Neutrophil (primary cell): ENCODE measurements around the gene ENPP4.

ENCODE experiments used
- H3K27ac ChIP-seq: fragments of 200-600 bp; sonication (generic); 2 replicates; pipeline ENCODE4 v1.5.1; 2016; ENCODE audit warnings: mild to moderate bottlenecking, moderate library complexity
- H3K27me3 ChIP-seq: fragments of 200-600 bp; sonication (generic); 2 replicates; pipeline ENCODE4 v1.6.0; 2016; ENCODE audit warnings: mild to moderate bottlenecking
- H3K36me3 ChIP-seq: fragments of 200-600 bp; sonication (generic); 2 replicates; pipeline ENCODE4 v1.5.1; 2017
- H3K4me1 ChIP-seq, 2 experiments: fragments of 200-600 bp in 1 of 2; sonication (generic) in 1 of 2; 1 replicate in 1 of 2; 2 replicates in 1 of 2; pipeline versions ENCODE4 v1.5.1 to v1.6.1; 2013 to 2016; ENCODE audit warnings: low read depth in 1 of 2, low read length in 1 of 2, mild to moderate bottlenecking in 1 of 2, moderate library complexity in 1 of 2; ENCODE audit not compliant: control insufficient read depth in 1 of 2, insufficient read depth in 1 of 2
- H3K4me3 ChIP-seq, 2 experiments: fragments of 200-600 bp in 1 of 2; sonication (generic) in 1 of 2; 1 replicate in 1 of 2; 2 replicates in 1 of 2; pipeline ENCODE4 v1.5.1; 2013 to 2016; ENCODE audit warnings: low read depth in 1 of 2, low read length in 1 of 2, mild to moderate bottlenecking in 1 of 2, moderate library complexity in 1 of 2
- H3K9me3 ChIP-seq: fragments of 200-600 bp; sonication (generic); 2 replicates; pipeline ENCODE4 v1.5.1; 2016
- TF ChIP-seq, protein P1 (sequence below): fragments of 200-600 bp; sonication (generic); IDR thresholded peaks from 2 replicates; pipeline ENCODE4 v1.5.1; 2016; ENCODE audit warnings: antibody characterized with exemption

ENPP4 gene

DNA sequence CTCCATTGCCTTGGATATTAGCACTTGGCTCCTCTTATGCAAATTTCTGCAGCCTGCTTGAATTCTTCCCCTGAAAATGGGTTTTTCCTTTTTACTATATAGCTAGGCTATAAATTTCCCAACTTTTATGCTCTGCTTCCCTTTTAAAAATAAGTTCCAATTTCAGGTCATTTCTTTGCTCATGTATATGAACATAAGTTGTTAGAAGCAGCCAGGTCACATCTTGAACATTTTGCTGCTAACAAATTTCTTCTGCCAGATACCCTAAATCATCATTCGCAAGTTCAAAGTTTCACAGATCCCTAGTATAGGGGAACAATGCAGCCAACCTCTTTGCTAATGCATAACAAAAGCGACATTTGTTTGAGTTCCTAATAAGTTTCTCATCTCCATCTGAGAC is 34.5 kb upstream of the ENPP4 start:
- Histone ChIP-seq H3K9me3 (peaks cover 12% of the 10 kb centered on the region), H3K27ac (no peak overlapping the region), H3K4me3 (no peak overlapping the region), H3K27me3 (no peaks in the 10 kb centered on the region), H3K36me3 (peaks cover 16% of the 10 kb centered on the region), H3K4me1 (no peaks in the 10 kb centered on the region)
- TF ChIP-seq, protein P1, sequence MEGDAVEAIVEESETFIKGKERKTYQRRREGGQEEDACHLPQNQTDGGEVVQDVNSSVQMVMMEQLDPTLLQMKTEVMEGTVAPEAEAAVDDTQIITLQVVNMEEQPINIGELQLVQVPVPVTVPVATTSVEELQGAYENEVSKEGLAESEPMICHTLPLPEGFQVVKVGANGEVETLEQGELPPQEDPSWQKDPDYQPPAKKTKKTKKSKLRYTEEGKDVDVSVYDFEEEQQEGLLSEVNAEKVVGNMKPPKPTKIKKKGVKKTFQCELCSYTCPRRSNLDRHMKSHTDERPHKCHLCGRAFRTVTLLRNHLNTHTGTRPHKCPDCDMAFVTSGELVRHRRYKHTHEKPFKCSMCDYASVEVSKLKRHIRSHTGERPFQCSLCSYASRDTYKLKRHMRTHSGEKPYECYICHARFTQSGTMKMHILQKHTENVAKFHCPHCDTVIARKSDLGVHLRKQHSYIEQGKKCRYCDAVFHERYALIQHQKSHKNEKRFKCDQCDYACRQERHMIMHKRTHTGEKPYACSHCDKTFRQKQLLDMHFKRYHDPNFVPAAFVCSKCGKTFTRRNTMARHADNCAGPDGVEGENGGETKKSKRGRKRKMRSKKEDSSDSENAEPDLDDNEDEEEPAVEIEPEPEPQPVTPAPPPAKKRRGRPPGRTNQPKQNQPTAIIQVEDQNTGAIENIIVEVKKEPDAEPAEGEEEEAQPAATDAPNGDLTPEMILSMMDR = no peak

DNA sequence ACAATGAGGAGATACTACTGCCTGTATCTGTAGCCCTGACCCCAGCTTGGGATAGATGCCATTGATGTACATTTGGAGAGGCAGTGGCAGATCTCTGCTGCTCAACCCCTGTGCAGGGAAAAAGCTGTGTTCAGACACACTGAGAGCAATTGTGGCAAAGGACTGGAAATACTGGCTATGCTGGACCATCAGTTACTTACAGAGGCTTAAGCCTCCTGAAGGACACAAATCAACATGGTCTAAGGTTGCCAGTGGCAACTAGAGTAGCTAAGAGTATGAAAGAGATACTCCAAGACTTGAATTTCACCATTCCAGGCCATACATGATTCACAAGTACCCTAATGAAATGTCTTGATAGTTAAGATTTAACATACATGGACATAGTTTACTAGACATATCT is 32.4 kb upstream of the ENPP4 start:
- Histone ChIP-seq H3K27ac (no peak overlapping the region), H3K4me3 (no peak overlapping the region), H3K4me1 (no peaks in the 10 kb centered on the region), H3K9me3 (peaks cover 12% of the 10 kb centered on the region), H3K27me3 (no peaks in the 10 kb centered on the region), H3K36me3 (peaks cover 30% of the 10 kb centered on the region)
- TF ChIP-seq, protein P1 = no peak

DNA sequence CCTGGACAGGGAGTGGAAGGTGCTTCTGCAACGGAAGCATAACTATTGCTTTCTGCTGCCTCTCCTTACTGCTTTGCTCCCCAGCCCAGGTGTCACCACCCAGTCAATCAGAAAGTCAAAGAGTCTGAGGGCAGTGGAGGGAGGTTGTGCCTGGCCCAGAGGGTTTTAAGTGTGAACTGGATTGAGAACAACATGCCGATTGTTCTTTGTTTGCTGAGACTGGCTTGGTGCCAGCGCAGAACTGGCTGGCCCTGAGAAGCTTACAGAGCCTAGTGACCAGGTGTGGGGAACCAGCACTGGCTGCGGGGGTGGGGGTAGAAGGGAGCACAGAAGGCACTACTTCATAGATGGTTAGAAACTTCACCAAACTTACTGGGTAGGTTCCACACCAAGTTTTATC is 31.1 kb upstream of the ENPP4 start:
- H3K9me3 ChIP-seq = peaks cover 12% of the 10 kb centered on the region
- no peak overlapping the region for H3K4me3 ChIP-seq
- no peak overlapping the region for H3K27ac ChIP-seq
- TF ChIP-seq, protein P1 = no peak
- no peaks in the 10 kb centered on the region for H3K27me3 ChIP-seq
- H3K4me1 ChIP-seq = no peaks in the 10 kb centered on the region
- H3K36me3 ChIP-seq = peaks cover 30% of the 10 kb centered on the region

DNA sequence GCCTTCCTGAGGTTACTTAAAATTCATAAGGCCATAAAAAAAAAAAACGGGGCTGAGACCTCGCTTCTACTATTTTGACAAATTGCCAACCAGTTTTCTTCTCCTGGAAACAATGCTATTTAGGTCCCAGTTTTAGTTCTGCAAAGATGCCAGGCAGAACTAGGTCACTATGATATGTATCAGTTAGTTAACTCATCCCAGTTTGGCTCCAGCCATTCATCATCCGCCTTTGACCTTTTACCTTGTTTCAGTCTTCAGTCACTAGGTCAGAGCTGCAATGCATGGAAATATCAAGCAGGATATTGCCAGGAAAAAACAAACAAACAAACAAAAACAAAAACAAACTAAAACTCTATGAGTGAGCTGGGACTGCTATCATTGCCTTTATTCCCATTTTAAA is 29.8 kb upstream of the ENPP4 start:
- Histone ChIP-seq H3K27ac (no peak overlapping the region), H3K4me1 (no peaks in the 10 kb centered on the region), H3K36me3 (peaks cover 30% of the 10 kb centered on the region), H3K27me3 (no peaks in the 10 kb centered on the region), H3K4me3 (no peak overlapping the region), H3K9me3 (peaks cover 9% of the 10 kb centered on the region)
- TF ChIP-seq, protein P1 = no peak

DNA sequence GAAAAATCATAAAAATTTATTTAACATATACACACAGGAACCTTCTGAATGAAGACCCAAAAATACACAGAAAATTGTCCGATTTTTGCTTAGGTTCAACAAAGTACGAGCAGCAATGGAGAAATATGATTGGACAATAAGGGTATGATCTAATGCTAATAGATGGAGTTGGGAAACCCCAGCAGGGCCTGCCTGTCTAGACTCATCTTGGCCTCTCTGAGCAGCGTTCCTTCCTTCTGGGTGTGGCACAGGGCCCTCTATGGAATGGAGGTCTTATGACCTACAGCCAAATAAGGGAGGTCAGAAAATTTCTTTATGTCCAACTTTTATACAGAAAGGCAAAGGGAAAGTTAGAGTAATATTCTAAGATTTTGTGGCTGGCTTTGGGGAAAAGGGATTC is 27.7 kb upstream of the ENPP4 start:
- H3K4me3 ChIP-seq = no peak overlapping the region
- peaks cover 2% of the 10 kb centered on the region for H3K9me3 ChIP-seq
- TF ChIP-seq, protein P1 = no peak
- H3K4me1 ChIP-seq = no peaks in the 10 kb centered on the region
- H3K27me3 ChIP-seq = no peaks in the 10 kb centered on the region
- no peak overlapping the region for H3K27ac ChIP-seq
- peaks cover 30% of the 10 kb centered on the region for H3K36me3 ChIP-seq

DNA sequence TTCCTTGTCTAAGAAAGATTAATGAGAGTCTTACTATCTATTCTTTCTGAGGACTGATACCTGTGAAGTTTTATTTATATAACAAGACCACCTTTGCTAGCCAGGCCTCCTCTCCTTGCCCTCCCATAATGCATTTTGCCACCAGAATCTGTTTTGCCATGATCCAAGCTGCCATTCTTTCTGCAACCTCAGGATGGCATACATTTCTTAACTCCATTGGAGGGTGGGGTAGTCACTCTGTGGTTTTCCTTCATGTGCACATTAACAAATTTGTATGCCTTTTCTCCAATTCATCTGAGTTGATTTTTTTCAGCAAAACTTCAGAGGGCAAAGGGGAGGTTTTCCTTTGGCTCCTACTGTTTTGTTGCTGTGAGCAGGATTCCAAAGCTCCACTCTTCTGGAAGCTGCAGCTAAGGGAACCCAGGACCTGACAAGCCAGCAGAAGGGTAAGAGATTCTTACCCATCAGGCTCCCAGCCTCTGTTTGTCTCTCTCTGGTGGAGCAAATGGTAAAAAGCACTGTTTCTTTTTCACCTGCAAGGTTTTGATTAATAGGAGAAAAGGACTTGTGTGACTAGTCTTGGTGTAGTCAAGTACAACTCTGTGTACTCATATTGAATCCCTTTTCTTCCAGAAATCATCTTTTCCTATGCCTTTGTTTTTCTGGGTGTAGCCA is 26.2 kb upstream of the ENPP4 start:
- Histone ChIP-seq H3K4me3 (no peak overlapping the region), H3K9me3 (peaks cover 5% of the 10 kb centered on the region), H3K27ac (no peak overlapping the region), H3K4me1 (no peaks in the 10 kb centered on the region), H3K36me3 (peaks cover 25% of the 10 kb centered on the region), H3K27me3 (no peaks in the 10 kb centered on the region)
- TF ChIP-seq, protein P1 = no peak
